ENCODE results near the gene TSNAX. TPM values are rescaled to one million over a fixed set of nuclear protein-coding genes. Genes with fewer than 3 reads are reported as not detected.
A peak's percentile ranks its signal among the peaks of the same experiment; 100 is the strongest.

The TSNAX gene
- total and polyA plus RNA-seq, 9 of the 15 experiments (the other 6 are each of a cell fraction or from before 2014, with no cell fraction given), result 33.8 to 102 (median 61.2) TPM

GRCh38 chr1:231493421-231494185 lies 34.9 kb upstream of the TSNAX start (continued):
- peak; percentile 27; the same call in 1 of the 2 replicates for TF ChIP-seq REST (IDR thresholded peaks at IDR 0.05; ENCODE audit: borderline replicate concordance)
- no peak for TF ChIP-seq REST (CRISPR knock-in tag; IDR thresholded peaks at IDR 0.05; ENCODE audit: low read depth)
- peak; percentile 5; the same call in 1 of the 2 replicates for TF ChIP-seq DEAF1 (CRISPR knock-in tag; IDR thresholded peaks at IDR 0.05)
- TF ChIP-seq ZBTB1 (CRISPR knock-in tag; IDR thresholded peaks at IDR 0.05; ENCODE audit: borderline replicate concordance, low read depth), result no peak
- TF ChIP-seq E2F1 (CRISPR knock-in tag; IDR thresholded peaks at IDR 0.05), result no peak
- TF ChIP-seq ATF4 (CRISPR knock-in tag; IDR thresholded peaks at IDR 0.05), result no peak
- TF ChIP-seq HNRNPK (IDR thresholded peaks at IDR 0.05; ENCODE audit: low read depth, low read length, poor library complexity, severe bottlenecking), result no peak
- no peak for TF ChIP-seq LARP7 (IDR thresholded peaks at IDR 0.05)
- peak in 2 of 3 experiments; percentile 12 to 39; a peak in 1 of 6 replicates for TF ChIP-seq CTCF (IDR thresholded peaks at IDR 0.05 in 2 of 3, conservative IDR thresholded peaks at IDR 0.05 in 1 of 3; ENCODE audit: insufficient read depth in 2 of 3, low read depth in 1 of 3, low read length in 3 of 3)
- TF ChIP-seq ATF3 (IDR thresholded peaks at IDR 0.05), result peak; percentile 37; the same call in 1 of the 2 replicates
- no peak for TF ChIP-seq ATF3 (CRISPR knock-in tag; conservative IDR thresholded peaks at IDR 0.05)
